T-cell (primary cell): ENCODE data around the gene SCT. TPM values are rescaled to one million over a fixed set of nuclear protein-coding genes. Genes with fewer than 3 reads are reported as not detected.

Experiments used
- ATAC-seq, 4 experiments: fragments of 200-7000 bp in 3 of 4; fragments of 150-1000 bp in 1 of 4; cut with Tn5 transposase; replicated peaks in 1 of 4; 1 replicate in 3 of 4; 2 replicates in 1 of 4; pipeline ENCODE4 v1.10.0; 2021; ENCODE audit warnings: moderate library complexity in 3 of 4, mild to moderate bottlenecking in 2 of 4, moderate number of reproducible peaks in 1 of 4
- CTCF ChIA-PET, 2 donors: fragments of 300-600 bp; sonication (Branson Sonifier 250); formaldehyde crosslinking; loops; one replicate each; lab custom pipeline; 2022; ENCODE audit warnings: antibody characterized with exemption in 2 of 2; lab: Charles Lee
- POLR2A ChIA-PET, 2 donors: fragments of 300-600 bp; sonication (Branson Sonifier 250); formaldehyde crosslinking; loops; one replicate each; lab custom pipeline; 2022; ENCODE audit warnings: antibody characterized with exemption in 2 of 2; lab: Charles Lee
- DNase-seq, 35 experiments: peaks; one replicate each; pipeline versions ENCODE4 v3.0.0 to v3.0.0-alpha.2; 2013 to 2023
- H3K27ac ChIP-seq: one replicate; pipeline ENCODE4 v1.5.1; 2013; ENCODE audit warnings: low read length
- H3K27me3 ChIP-seq, 2 experiments: replicated peaks in 1 of 2; 1 replicate in 1 of 2; 2 replicates in 1 of 2; pipeline versions ENCODE4 v1.6.1 to v1.7.0; 2013; ENCODE audit warnings: low read length in 1 of 2, mixed read lengths in 1 of 2; ENCODE audit not compliant: control insufficient read depth in 2 of 2, insufficient read depth in 2 of 2; ENCODE audit errors: extremely low read depth in 1 of 2
- H3K36me3 ChIP-seq, 2 donors: 1 replicate in 1 of 2; 2 replicates in 1 of 2; pipeline versions ENCODE4 v1.6.1 to v1.7.0; 2013; ENCODE audit warnings: low read length in 1 of 2; ENCODE audit not compliant: control insufficient read depth in 2 of 2, insufficient read depth in 1 of 2; ENCODE audit errors: extremely low read depth in 1 of 2
- H3K4me1 ChIP-seq, 2 experiments: 1 replicate in 1 of 2; 2 replicates in 1 of 2; pipeline versions ENCODE4 v1.6.1 to v1.7.0; 2013; ENCODE audit warnings: low read length in 2 of 2, mixed read lengths in 1 of 2; ENCODE audit not compliant: insufficient read depth in 2 of 2, control insufficient read depth in 1 of 2; ENCODE audit errors: extremely low read depth in 1 of 2
- H3K4me3 ChIP-seq, 2 donors: 1 replicate in 1 of 2; 2 replicates in 1 of 2; pipeline versions ENCODE4 v1.5.1 to v1.7.0; 2013; ENCODE audit warnings: mild to moderate bottlenecking in 2 of 2, low read length in 1 of 2, moderate library complexity in 1 of 2; ENCODE audit not compliant: control insufficient read depth in 1 of 2; ENCODE audit errors: extremely low read depth in 1 of 2
- H3K9me3 ChIP-seq: 2 replicates; pipeline ENCODE4 v1.7.0; 2013
- H3K27ac Mint-ChIP-seq, 2 donors: one replicate each; pipeline ENCODE4 v1.8.0; 2020 to 2021; ENCODE audit warnings: mild to moderate bottlenecking in 2 of 2, mixed read lengths in 2 of 2
- H3K27me3 Mint-ChIP-seq, 2 donors: one replicate each; pipeline ENCODE4 v1.8.0; 2021 to 2022; ENCODE audit warnings: mixed read lengths in 2 of 2
- H3K36me3 Mint-ChIP-seq: one replicate; pipeline ENCODE4 v1.8.0; 2021; ENCODE audit warnings: mixed read lengths
- H3K4me1 Mint-ChIP-seq, 3 donors: one replicate each; pipeline ENCODE4 v1.8.0; 2020 to 2022; ENCODE audit warnings: mixed read lengths in 3 of 3, mild to moderate bottlenecking in 1 of 3
- H3K4me3 Mint-ChIP-seq, 3 donors: one replicate each; pipeline ENCODE4 v1.8.0; 2020 to 2022; ENCODE audit warnings: mild to moderate bottlenecking in 3 of 3, mixed read lengths in 3 of 3, moderate library complexity in 3 of 3
- H3K9me3 Mint-ChIP-seq, 3 donors: one replicate each; pipeline ENCODE4 v1.8.0; 2020 to 2022; ENCODE audit warnings: mixed read lengths in 3 of 3
- WGBS: methylation state at CpG from one replicate; pipeline ENCODE4 v1.1.5; 2013; ENCODE audit warnings: missing lambda C conversion rate; ENCODE audit not compliant: insufficient coverage; 5-methylcytosine and 5-hydroxymethylcytosine counted together
- total RNA-seq, 35 experiments: library from RNA in 6 of 35; stranded (reverse) in 6 of 35; fragments of 120-200 nt in 1 of 35; gene quantifications; one replicate each; pipeline versions ENCODE4 v1.2.1 to v1.2.4 and lab custom pipeline; 2013 to 2026

SCT gene
- total RNA-seq, 5 donors from 2014 or later (not counting 1 experiment from before 2014, with no cell fraction given), result not detected

- H3K36me3 ChIP-seq, result no peaks in the 10 kb centered on the region
- Mint-ChIP-seq H3K27ac (no peak overlapping the region), H3K9me3 (no peaks in the 10 kb centered on the region), H3K4me1 (peaks cover 1 to 6% (median 5%) of the 10 kb centered on the region in 3 donors), H3K4me3 (no peak overlapping the region), H3K36me3 (no peaks in the 10 kb centered on the region), H3K27me3 (peaks cover 4 to 10% of the 10 kb centered on the region in 2 donors)
- H3K4me1 ChIP-seq, result peaks cover 0 to 11% of the 10 kb centered on the region in 2 experiments
- CTCF ChIA-PET, result no interaction called here
- ATAC-seq (no peak), DNase-seq (no peak)
- 83% methylated on average over 39 of the region's 45 CpGs for WGBS
- peaks cover 0 to 42% of the 10 kb centered on the region in 2 experiments for H3K27me3 ChIP-seq
- H3K4me3 ChIP-seq, result no peak overlapping the region
- POLR2A ChIA-PET, result no interaction called here
- H3K9me3 ChIP-seq, result no peaks in the 10 kb centered on the region
- no peak overlapping the region for H3K27ac ChIP-seq
Measured at GRCh38 chr11:620935-621814, 5.8 kb downstream of the SCT start.

GRCh38 chr11:620201-620600 is 6.8 kb downstream of the SCT start:
- no peaks in the 10 kb centered on the region for H3K36me3 ChIP-seq
- H3K36me3 Mint-ChIP-seq, result no peaks in the 10 kb centered on the region
- H3K9me3 Mint-ChIP-seq, result no peaks in the 10 kb centered on the region
- no peak for DNase-seq
- peaks cover 5 to 10% (median 8%) of the 10 kb centered on the region in 3 donors for H3K4me1 Mint-ChIP-seq
- WGBS, result no CpG with 5 or more reads among the region's 13 CpGs
- CTCF ChIA-PET, result no interaction called here
- H3K4me3 Mint-ChIP-seq, result no peak overlapping the region
- no peak overlapping the region for H3K27ac ChIP-seq
- no peaks in the 10 kb centered on the region for H3K9me3 ChIP-seq
- POLR2A ChIA-PET, result no interaction called here
- peaks cover under 1 to 4% of the 10 kb centered on the region in 2 donors for H3K27me3 Mint-ChIP-seq
- no peak overlapping the region for H3K27ac Mint-ChIP-seq
- peaks cover 0 to 32% of the 10 kb centered on the region in 2 experiments for H3K27me3 ChIP-seq
- peaks cover 0 to 15% of the 10 kb centered on the region in 2 experiments for H3K4me1 ChIP-seq
- ATAC-seq, result no peak
- no peak overlapping the region for H3K4me3 ChIP-seq

GRCh38 chr11:619628-620050 is 7.3 kb downstream of the SCT start:
- Mint-ChIP-seq H3K27me3 (peaks cover 0 to 4% of the 10 kb centered on the region in 2 donors), H3K9me3 (no peaks in the 10 kb centered on the region), H3K4me3 (no peak overlapping the region), H3K27ac (no peak overlapping the region), H3K4me1 (peaks cover 5 to 10% (median 9%) of the 10 kb centered on the region in 3 donors), H3K36me3 (no peaks in the 10 kb centered on the region)
- Histone ChIP-seq H3K4me1 (peaks cover 0 to 21% of the 10 kb centered on the region in 2 experiments), H3K9me3 (no peaks in the 10 kb centered on the region), H3K36me3 (peaks cover 0 to under 1% of the 10 kb centered on the region in 2 donors), H3K4me3 (no peak overlapping the region), H3K27me3 (peaks cover 0 to 26% of the 10 kb centered on the region in 2 experiments), H3K27ac (no peak overlapping the region)
- DNase-seq (no peak), ATAC-seq (no peak)
- WGBS, result 96% methylated on average over 8 of the region's 22 CpGs
- ChIA-PET POLR2A (no interaction called here), CTCF (no interaction called here)

GRCh38 chr11:618856-619627 is 7.9 kb downstream of the SCT start:
- Mint-ChIP-seq H3K4me1 (peaks cover 10 to 15% (median 11%) of the 10 kb centered on the region in 3 donors), H3K9me3 (no peaks in the 10 kb centered on the region), H3K4me3 (no peak overlapping the region), H3K36me3 (no peaks in the 10 kb centered on the region), H3K27me3 (peaks cover 0 to 4% of the 10 kb centered on the region in 2 donors), H3K27ac (no peak overlapping the region)
- peaks cover 0 to 27% of the 10 kb centered on the region in 2 experiments for H3K4me1 ChIP-seq
- ATAC-seq, result no peak
- H3K27me3 ChIP-seq, result peaks cover 0 to 20% of the 10 kb centered on the region in 2 experiments
- no peaks in the 10 kb centered on the region for H3K9me3 ChIP-seq
- H3K4me3 ChIP-seq, result no peak overlapping the region
- 92% methylated on average over 15 of the region's 24 CpGs for WGBS
- ChIA-PET CTCF (no interaction called here), POLR2A (no interaction called here)
- no peak for DNase-seq
- H3K27ac ChIP-seq, result no peak overlapping the region
- peaks cover 0 to 7% of the 10 kb centered on the region in 2 donors for H3K36me3 ChIP-seq

GRCh38 chr11:617912-618682 is 8.9 kb downstream of the SCT start:
- peaks cover 10 to 21% (median 16%) of the 10 kb centered on the region in 3 donors for H3K4me1 Mint-ChIP-seq
- H3K9me3 Mint-ChIP-seq, result no peaks in the 10 kb centered on the region
- H3K27me3 ChIP-seq, result peaks cover 0 to 11% of the 10 kb centered on the region in 2 experiments
- DNase-seq, result no peak
- no peak overlapping the region for H3K4me3 ChIP-seq
- H3K4me1 ChIP-seq, result peaks cover 4 to 35% of the 10 kb centered on the region in 2 experiments
- 91% methylated on average over 21 of the region's 25 CpGs for WGBS
- no peaks in the 10 kb centered on the region for H3K36me3 Mint-ChIP-seq
- POLR2A ChIA-PET, result no interaction called here
- H3K27ac ChIP-seq, result no peak overlapping the region
- H3K4me3 Mint-ChIP-seq, result no peak overlapping the region
- H3K9me3 ChIP-seq, result no peaks in the 10 kb centered on the region
- ATAC-seq, result no peak
- H3K27me3 Mint-ChIP-seq, result no peaks in the 10 kb centered on the region
- no peak overlapping the region for H3K27ac Mint-ChIP-seq
- H3K36me3 ChIP-seq, result peaks cover 0 to 11% of the 10 kb centered on the region in 2 donors
- CTCF ChIA-PET, result interaction anchor here in 1 of 2 donors (0.6 kb wide), 1 partner anchor 129 kb away, joined by 6 read pairs; no protein-coding TSS in a partner anchor
